Tibial nerve (tissue), 3 donors: Measurements from ENCODE around the gene HEPHL1.
"Not testable (repeated sequence)": the region's sequence is repeated elsewhere in the genome, so short reads cannot be mapped to it uniquely, and the experiment has no call there.

Source experiments
- EP300 ChIP-seq, 2 donors: sonication (generic); formaldehyde crosslinking; IDR thresholded peaks; one replicate each; pipeline ENCODE4 v1.6.1; 2017; ENCODE audit warnings: antibody characterized with exemption in 2 of 2, mild to moderate bottlenecking in 1 of 2
- POLR2A ChIP-seq, 2 donors: fragments of 450-650 bp; IDR thresholded peaks; one replicate each; pipeline ENCODE4 v1.6.1; 2017; ENCODE audit warnings: antibody characterized with exemption in 2 of 2, mild to moderate bottlenecking in 2 of 2, moderate library complexity in 2 of 2

DNA sequence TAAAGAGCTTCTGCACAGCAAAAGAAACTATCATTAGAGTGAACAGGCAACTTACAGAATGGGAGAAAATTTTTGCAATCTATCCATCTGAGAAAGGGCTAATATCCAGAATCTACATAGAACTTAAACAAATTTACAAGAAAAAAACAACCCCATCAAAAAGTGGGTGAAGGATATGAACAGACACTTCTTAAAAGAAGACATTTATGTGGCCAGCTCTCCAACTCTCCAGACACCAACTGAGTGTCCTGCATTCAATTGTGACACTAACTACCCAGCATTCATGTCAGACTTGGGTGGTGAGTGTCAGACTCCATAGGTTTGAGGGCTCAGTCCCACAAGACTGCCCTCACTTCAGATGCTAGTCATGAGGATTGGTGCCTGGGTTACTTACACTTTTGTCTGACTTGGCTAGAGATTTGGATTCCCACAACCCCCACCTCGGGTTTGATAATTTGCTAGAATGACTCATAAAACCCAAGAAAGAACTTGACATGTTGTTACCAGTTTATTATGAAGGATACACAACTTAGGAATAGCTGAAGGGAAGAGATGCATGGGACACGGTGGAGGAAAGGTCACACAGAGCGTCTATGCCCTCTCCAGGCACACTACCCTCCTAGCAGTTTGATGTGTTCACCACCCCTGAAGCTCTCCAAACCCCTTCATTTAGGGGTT is 44.4 kb upstream of the HEPHL1 start:
- TF ChIP-seq POLR2A, EP300 (IDR thresholded peaks at IDR 0.05): not testable (repeated sequence)
